B cell (primary cell): Measurements from ENCODE around the gene BCOR. TPM values are rescaled to one million over a fixed set of nuclear protein-coding genes. Genes with fewer than 3 reads are reported as not detected.

Source experiments
- ATAC-seq: fragments of 200-7000 bp; cut with Tn5 transposase; one replicate; pipeline ENCODE4 v1.10.0; 2021; ENCODE audit warnings: low read depth, mild to moderate bottlenecking, moderate number of reproducible peaks, moderate library complexity
- CTCF ChIA-PET: fragments of 350-600 bp; sonication (Branson Sonifier 250); formaldehyde crosslinking; loops from one replicate; lab custom pipeline; 2021; ENCODE audit warnings: antibody characterized with exemption, inconsistent platforms; lab: Charles Lee
- POLR2A ChIA-PET: fragments of 350-600 bp; sonication (Branson Sonifier 250); formaldehyde crosslinking; loops from one replicate; lab custom pipeline; 2021; ENCODE audit warnings: antibody characterized with exemption; lab: Charles Lee
- DNase-seq: peaks from one replicate; pipeline ENCODE4 v3.0.0; 2013
- H2AFZ ChIP-seq: 2 replicates; pipeline ENCODE4 v1.6.1; 2012; ENCODE audit warnings: mild to moderate bottlenecking, low read depth, low read length; ENCODE audit not compliant: insufficient read depth, poor library complexity, severe bottlenecking
- H3K27ac ChIP-seq, 2 donors: 1 replicate in 1 of 2; 2 replicates in 1 of 2; pipeline ENCODE4 v1.5.1; 2012 to 2013; ENCODE audit warnings: low read length in 2 of 2, mild to moderate bottlenecking in 2 of 2, moderate library complexity in 1 of 2
- H3K27me3 ChIP-seq, 4 experiments: fragments of 200-600 bp in 1 of 4; sonication (generic) in 1 of 4; replicated peaks in 1 of 4; 1 replicate in 2 of 4; 2 replicates in 2 of 4; pipeline versions ENCODE4 v1.6.1 to v1.7.0; 2013 to 2016; ENCODE audit warnings: low read length in 3 of 4, mild to moderate bottlenecking in 2 of 4, mixed read lengths in 1 of 4, moderate library complexity in 1 of 4; ENCODE audit not compliant: insufficient read depth in 4 of 4, control insufficient read depth in 3 of 4; ENCODE audit errors: control extremely low read depth in 1 of 4
- H3K36me3 ChIP-seq, 2 experiments: replicated peaks in 1 of 2; 1 replicate in 1 of 2; 2 replicates in 1 of 2; pipeline versions ENCODE4 v1.6.1 to v1.7.1; 2013; ENCODE audit warnings: low read length in 1 of 2; ENCODE audit not compliant: insufficient read depth in 2 of 2, control insufficient read depth in 1 of 2; ENCODE audit errors: control extremely low read depth in 1 of 2, extremely low read depth in 1 of 2
- H3K4me1 ChIP-seq, 2 donors: fragments of 200-600 bp in 1 of 2; sonication (generic) in 1 of 2; 1 replicate in 1 of 2; 2 replicates in 1 of 2; pipeline versions ENCODE4 v1.5.1 to v1.6.1; 2013 to 2017; ENCODE audit warnings: low read length in 2 of 2; ENCODE audit not compliant: control insufficient read depth in 2 of 2, insufficient read depth in 2 of 2
- H3K4me2 ChIP-seq: replicated peaks from 2 replicates; pipeline ENCODE3; 2012; ENCODE audit warnings: mild to moderate bottlenecking, low read depth, low read length; ENCODE audit not compliant: poor library complexity, severe bottlenecking
- H3K4me3 ChIP-seq, 5 experiments: fragments of 200-600 bp in 1 of 5; sonication (generic) in 1 of 5; 1 replicate in 3 of 5; 2 replicates in 2 of 5; pipeline versions ENCODE4 v1.5.1 to v1.7.0; 2011 to 2016; ENCODE audit warnings: low read length in 4 of 5, mild to moderate bottlenecking in 4 of 5, low read depth in 2 of 5, control low read depth in 1 of 5, moderate library complexity in 1 of 5; ENCODE audit not compliant: insufficient read depth in 1 of 5; ENCODE audit errors: control extremely low read depth in 1 of 5, extremely low read depth in 1 of 5
- H3K79me2 ChIP-seq: fragments of 200-600 bp; sonication (generic); one replicate; pipeline ENCODE4 v1.6.0; 2016; ENCODE audit warnings: low read length; ENCODE audit not compliant: control insufficient read depth, insufficient read depth
- H3K9ac ChIP-seq: fragments of 200-600 bp; sonication (generic); 2 replicates; pipeline ENCODE4 v1.6.1; 2017; ENCODE audit warnings: mild to moderate bottlenecking, low read length, moderate library complexity
- H3K9me3 ChIP-seq, 3 donors: one replicate each; pipeline versions ENCODE4 v1.6.1 to v1.7.1; 2013; ENCODE audit warnings: low read length in 2 of 3; ENCODE audit not compliant: control insufficient read depth in 2 of 3, insufficient read depth in 1 of 3; ENCODE audit errors: control extremely low read depth in 1 of 3
- H4K20me1 ChIP-seq: 2 replicates; pipeline ENCODE4 v1.6.0; 2012; ENCODE audit warnings: mild to moderate bottlenecking, low read length; ENCODE audit not compliant: insufficient read depth, control insufficient read depth, poor library complexity, severe bottlenecking
- H3K27ac Mint-ChIP-seq: one replicate; pipeline ENCODE4 v1.8.0; 2021; ENCODE audit warnings: mixed read lengths
- H3K27me3 Mint-ChIP-seq: one replicate; pipeline ENCODE4 v1.8.0; 2021; ENCODE audit warnings: mixed read lengths
- H3K4me1 Mint-ChIP-seq: one replicate; pipeline ENCODE4 v1.8.0; 2021; ENCODE audit warnings: mixed read lengths
- H3K4me3 Mint-ChIP-seq: one replicate; pipeline ENCODE4 v1.8.0; 2021; ENCODE audit warnings: mixed read lengths
- H3K9me3 Mint-ChIP-seq: one replicate; pipeline ENCODE4 v1.8.0; 2022; ENCODE audit warnings: mixed read lengths; ENCODE audit not compliant: insufficient read depth
- CTCF ChIP-seq: fragments of 200-600 bp; IDR thresholded peaks from one replicate; pipeline ENCODE4 v1.8.0; 2022; ENCODE audit warnings: antibody characterized with exemption, mild to moderate bottlenecking
- EZH2 ChIP-seq: IDR thresholded peaks from 2 replicates; pipeline ENCODE4 v1.6.1; 2012; ENCODE audit warnings: borderline replicate concordance, low read depth, mild to moderate bottlenecking, moderate library complexity, low read length; ENCODE audit not compliant: insufficient read depth, poor library complexity, severe bottlenecking
- WGBS: methylation state at CpG from one replicate; pipeline ENCODE4 v1.1.5; 2013; ENCODE audit warnings: missing lambda C conversion rate; ENCODE audit not compliant: insufficient coverage; 5-methylcytosine and 5-hydroxymethylcytosine counted together
- intact Hi-C: fragments of 100-400 bp; cut with micrococcal nuclease; formaldehyde crosslinking; loops from one replicate; pipeline ENCODE4 v1.10.0; 2022
- polyA plus RNA-seq: library from polyadenylated mRNA; depleted of rRNA; stranded (reverse); fragments of >200 nt; gene quantifications from 2 replicates; pipeline ENCODE4 v1.2.3, GENCODE V29; 2012
- total RNA-seq, 2 donors: library from RNA; stranded (reverse); fragments of 120-200 nt in 1 of 2; gene quantifications; 1 replicate in 1 of 2; 2 replicates in 1 of 2; pipeline versions ENCODE4 v1.2.3 to v1.2.4, GENCODE V29; 2013 to 2022

Gene BCOR
- total and polyA plus RNA-seq, 2 donors (not counting 1 experiment from before 2014, with no cell fraction given), result 19.0 to 65.3 TPM

GRCh38 chrX:40005292-40006011 lies 92.3 kb downstream of the BCOR start:
- no peaks in the 10 kb centered on the region for H3K9me3 Mint-ChIP-seq
- intact Hi-C loops, result no loop called here
- Histone ChIP-seq H3K27me3 (peaks cover 0 to 43% (median 15%) of the 10 kb centered on the region in 4 experiments), H3K4me2 (peak overlapping the region; percentile 74), H4K20me1 (no peaks in the 10 kb centered on the region), H3K9me3 (no peaks in the 10 kb centered on the region), H3K4me3 (peak overlapping the region in 4 of 5 experiments; percentile 17 to 48 (median 36)), H3K4me1 (peaks cover 41 to 42% of the 10 kb centered on the region in 2 donors), H3K9ac (peak overlapping the region; percentile 45), H3K27ac (no peak overlapping the region), H3K79me2 (no peaks in the 10 kb centered on the region), H2AFZ (peak overlapping the region; percentile 42), H3K36me3 (no peaks in the 10 kb centered on the region)
- ATAC-seq, result peak; percentile 24
- H3K27me3 Mint-ChIP-seq, result peaks cover 13% of the 10 kb centered on the region
- peak overlapping the region; percentile 77 for H3K4me3 Mint-ChIP-seq
- 5% methylated on average over 58 of the region's 73 CpGs for WGBS
- H3K4me1 Mint-ChIP-seq, result peaks cover 30% of the 10 kb centered on the region
- TF ChIP-seq CTCF, result no peak
- CTCF ChIA-PET, result interaction anchor here (1.0 to 1.5 kb wide), 2 partner anchors 160 to 192 kb away, joined by 3 to 4 read pairs; no protein-coding TSS in a partner anchor
- no peak for DNase-seq
- H3K27ac Mint-ChIP-seq, result no peak overlapping the region
- POLR2A ChIA-PET, result interaction anchor here (0.6 to 1.6 kb wide), 2 partner anchors 9 to 92 kb away, joined by 3 to 6 read pairs; partner anchors contain the start of gene BCOR

- Mint-ChIP-seq H3K27me3 (peaks cover 13% of the 10 kb centered on the region), H3K27ac (no peak overlapping the region), H3K9me3 (no peaks in the 10 kb centered on the region), H3K4me3 (peak overlapping the region; percentile 60), H3K4me1 (peaks cover 25% of the 10 kb centered on the region)
- WGBS, result 15% methylated on average over 4 of the region's 16 CpGs
- no peaks in the 10 kb centered on the region for H4K20me1 ChIP-seq
- POLR2A ChIA-PET, result interaction anchor here (0.6 kb wide), 1 partner anchor 10 kb away, joined by 3 read pairs; no protein-coding TSS in a partner anchor
- CTCF ChIA-PET, result interaction anchor here (1.5 kb wide), 1 partner anchor 191 kb away, joined by 4 read pairs; no protein-coding TSS in a partner anchor
- H3K4me1 ChIP-seq, result peaks cover 36 to 37% of the 10 kb centered on the region in 2 donors
- H3K9ac ChIP-seq, result peak overlapping the region; percentile 45
- H3K79me2 ChIP-seq, result no peaks in the 10 kb centered on the region
- H3K4me2 ChIP-seq, result peak overlapping the region; percentile 74
- TF ChIP-seq EZH2, result no peak
- TF ChIP-seq CTCF, result no peak
- no peak overlapping the region for H3K27ac ChIP-seq
- peaks cover 0 to 39% (median 15%) of the 10 kb centered on the region in 4 experiments for H3K27me3 ChIP-seq
- H3K36me3 ChIP-seq, result no peaks in the 10 kb centered on the region
- peak overlapping the region in 3 of 5 experiments; percentile 17 to 48 (median 35) for H3K4me3 ChIP-seq
- DNase-seq, result peak; percentile 48
- ATAC-seq, result peak; percentile 8
- intact Hi-C loops, result no loop called here
- H2AFZ ChIP-seq, result peak overlapping the region; percentile 42
- no peaks in the 10 kb centered on the region for H3K9me3 ChIP-seq
These were observed 92.9 kb downstream of the BCOR start for GRCh38 chrX:40004921-40005291.
